Adrenal gland (tissue), 12 donors: ENCODE results near the gene GSTA3. TPM values are rescaled to one million over a fixed set of nuclear protein-coding genes. Genes with fewer than 3 reads are reported as not detected.
"Not testable (repeated sequence)": the region's sequence is repeated elsewhere in the genome, so short reads cannot be mapped to it uniquely, and the experiment has no call there.

Experiments
- DNase-seq, 7 donors: peaks; one replicate each; pipeline ENCODE4 v3.0.0-alpha.2; 2019 to 2020
- H3K27ac ChIP-seq, 5 donors: fragments of 200-600 bp; sonication (generic) in 4 of 5; 1 replicate in 3 of 5; 2 replicates in 2 of 5; pipeline versions ENCODE4 v1.5.1 to v1.8.0; 2016 to 2020; ENCODE audit warnings: mild to moderate bottlenecking in 1 of 5
- H3K27me3 ChIP-seq: fragments of 200-600 bp; 2 replicates; pipeline ENCODE4 v1.8.0; 2021
- H3K36me3 ChIP-seq, 2 donors: fragments of 200-600 bp; replicated peaks in 1 of 2; 1 replicate in 1 of 2; 2 replicates in 1 of 2; pipeline versions ENCODE4 v1.5.1 to v1.8.0; 2018 to 2022
- H3K4me1 ChIP-seq, 2 donors: fragments of 200-600 bp; replicated peaks in 1 of 2; 1 replicate in 1 of 2; 2 replicates in 1 of 2; pipeline versions ENCODE4 v1.5.1 to v1.8.0; 2018 to 2021
- H3K4me3 ChIP-seq, 4 donors: fragments of 200-600 bp; sonication (generic) in 3 of 4; one replicate each; pipeline ENCODE4 v1.5.1; 2016 to 2018
- H3K9me3 ChIP-seq, 3 donors: fragments of 200-600 bp; sonication (generic) in 1 of 3; replicated peaks in 1 of 3; 1 replicate in 2 of 3; 2 replicates in 1 of 3; pipeline versions ENCODE4 v1.5.1 to v1.8.0; 2016 to 2021
- CTCF ChIP-seq, 6 experiments: fragments of 450-650 bp in 4 of 6; fragments of 200-600 bp in 2 of 6; sonication (generic) in 1 of 6; IDR thresholded peaks; 1 replicate in 5 of 6; 2 replicates in 1 of 6; pipeline versions ENCODE4 v1.5.1 to v1.8.0; 2016 to 2021; ENCODE audit warnings: antibody characterized with exemption in 6 of 6, mild to moderate bottlenecking in 2 of 6, moderate library complexity in 1 of 6
- POLR2A ChIP-seq, 2 donors: fragments of 450-650 bp; IDR thresholded peaks; one replicate each; pipeline ENCODE4 v1.6.1; 2017; ENCODE audit warnings: antibody characterized with exemption in 2 of 2, mild to moderate bottlenecking in 2 of 2, moderate library complexity in 1 of 2
- WGBS, 4 donors: extraction: QIAGEN DNeasy Blood & Tissue Kit in 2 of 4; methylation state at CpG; one replicate each; pipeline versions ENCODE4 v1.1.5 to v1.1.7; 2013 to 2017; 5-methylcytosine and 5-hydroxymethylcytosine counted together
- intact Hi-C, 2 donors: fragments of 100-400 bp; cut with DNase I; formaldehyde crosslinking; loops; one replicate each; pipeline versions ENCODE4 v1.14.1 to v1.15.0; 2022 to 2023
- polyA plus RNA-seq, 3 donors: library from polyadenylated mRNA; stranded (reverse); fragments of 200-250 nt in 2 of 3; fragments of 350-450 nt in 1 of 3; fragmentation: Illumina TruSeq in 1 of 3; extraction: RNeasy Lipid Tissue Mini Kit (QIAGEN cat#74804) in 1 of 3; gene quantifications; one replicate each; pipeline ENCODE4 v1.2.3, GENCODE V29; 2013 to 2014
- total RNA-seq, 9 donors: library from RNA; depleted of rRNA in 4 of 9; stranded (reverse); fragments of >200 nt in 4 of 9; fragments of 120-200 nt in 1 of 9; fragmentation: NEBNext Ultra II Directional in 1 of 9; extraction: Animal tissue kit (Norgen Biotek cat#: 25700) in 1 of 9; gene quantifications; one replicate each; pipeline versions ENCODE4 v1.1.0 to v1.2.4, GENCODE V29; 2013 to 2023
- donor health status: healthy with polysubstance abuse.
- donor health status: Bipolar disorder and iron deficiency.
- donor health status: DM: yes; HTN: yes; CAD: no.
- donor health status: DM: no; HTN: no; CAD: no.
- donor health status: DM: no; HTN: no; CAD: no.
- donor health status: DM: yes; HTN: yes; CAD: no.

Gene GSTA3
- total and polyA plus RNA-seq, 12 donors: 8.1 to 431 (median 43.0) TPM

GRCh38 chr6:52953911-52954839, 44.7 kb upstream of the GSTA3 start:
- Histone ChIP-seq H3K4me3 (no peak overlapping the region), H3K36me3 (no peaks in the 10 kb centered on the region), H3K27me3 (no peaks in the 10 kb centered on the region), H3K9me3 (no peaks in the 10 kb centered on the region), H3K4me1 (no peaks in the 10 kb centered on the region), H3K27ac (no peak overlapping the region)
- intact Hi-C loops: no loop called here
- 78 to 88% (median 83%) methylated on average over 6 of the region's 6 CpGs for whole genome bisulfite sequencing, 4 donors
- no peak for TF ChIP-seq POLR2A (IDR thresholded peaks at IDR 0.05)
- no peak for TF ChIP-seq CTCF (IDR thresholded peaks at IDR 0.05)
- no peak for DNase-seq

- intact Hi-C loops: no loop called here
- no peaks in the 10 kb centered on the region for H3K4me1 ChIP-seq
- no peaks in the 10 kb centered on the region for H3K9me3 ChIP-seq
- no peaks in the 10 kb centered on the region for H3K27me3 ChIP-seq
- 25 to 29% (median 27%) methylated on average over 5 of the region's 5 CpGs for WGBS, 4 donors
- no peak for TF ChIP-seq CTCF (IDR thresholded peaks at IDR 0.05)
- no peak for TF ChIP-seq POLR2A (IDR thresholded peaks at IDR 0.05)
- DNase-seq: no peak
- peak overlapping the region in 1 of 5 donors; percentile 6 for H3K27ac ChIP-seq
- H3K4me3 ChIP-seq: no peak overlapping the region
- no peaks in the 10 kb centered on the region for H3K36me3 ChIP-seq
Measured at GRCh38 chr6:52946306-52946705, 36.8 kb upstream of the GSTA3 start.

- H3K9me3 ChIP-seq, intact Hi-C loops, H3K4me1 ChIP-seq, H3K36me3 ChIP-seq, DNase-seq, H3K27ac ChIP-seq, H3K27me3 ChIP-seq, H3K4me3 ChIP-seq: not testable (repeated sequence)
- WGBS, 4 donors: 88 to 94% (median 94%) methylated on average over 9 to 10 of the region's 10 CpGs
Measured at GRCh38 chr6:52942821-52943220, 33.3 kb upstream of the GSTA3 start.

GRCh38 chr6:52942221-52942620, 32.7 kb upstream of the GSTA3 start:
- TF ChIP-seq POLR2A (IDR thresholded peaks at IDR 0.05) (no peak), CTCF (IDR thresholded peaks at IDR 0.05) (no peak)
- no peak for DNase-seq
- Histone ChIP-seq H3K4me1 (peaks cover 0 to 8% of the 10 kb centered on the region in 2 donors), H3K4me3 (no peak overlapping the region), H3K27ac (no peak overlapping the region), H3K36me3 (no peaks in the 10 kb centered on the region), H3K9me3 (no peaks in the 10 kb centered on the region), H3K27me3 (no peaks in the 10 kb centered on the region)
- intact Hi-C loops: no loop called here
- WGBS, 4 donors: 87 to 90% (median 88%) methylated on average over 4 of the region's 4 CpGs
